HL-60/S4 treated with phorbol 12-myristate 13-acetate at 8.2 ng/mL for 4 days and 3 days (cell line): ENCODE results near the gene ASTN2.
"Not testable (repeated sequence)": the region's sequence is repeated elsewhere in the genome, so short reads cannot be mapped to it uniquely, and the experiment has no call there.

Experiments
- in situ Hi-C: fragments of 300-500 bp; cut with MboI; formaldehyde crosslinking; loops from 2 replicates; pipeline ENCODE4 v1.15.0; 2022; ENCODE audit warnings: low sequenced_read_pairs

The ASTN2 gene

DNA sequence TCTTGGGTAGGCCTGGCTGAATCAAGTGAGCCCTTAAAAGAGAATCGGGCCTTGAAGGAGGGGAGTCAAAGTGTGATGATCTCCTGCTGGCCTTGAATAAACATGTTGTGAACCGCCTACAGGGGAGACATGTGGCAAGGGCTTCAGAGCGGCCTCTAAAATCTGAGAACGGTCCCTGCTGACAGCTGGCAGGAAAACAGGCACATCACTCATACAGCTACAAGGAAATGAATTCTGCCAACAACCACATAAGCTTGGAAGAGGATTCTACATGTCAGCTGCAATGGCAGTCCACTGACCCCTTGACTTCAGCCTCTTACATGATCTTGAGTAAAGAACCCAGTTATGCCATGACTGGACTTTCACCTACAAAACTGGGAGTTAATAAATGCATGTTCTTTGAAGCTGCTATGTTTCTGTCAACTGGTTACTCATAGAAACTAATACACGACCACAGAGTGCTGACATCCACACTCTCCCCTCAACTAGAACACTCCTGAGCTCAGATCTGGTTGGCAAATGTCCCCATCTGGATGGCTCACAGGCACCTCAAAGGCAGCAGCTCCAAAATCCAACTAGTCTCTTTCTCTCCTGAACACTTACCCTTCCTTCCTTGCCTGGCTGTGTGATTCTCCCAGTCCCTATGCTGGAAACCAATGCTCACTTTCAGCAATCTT is 333.1 kb downstream of the ASTN2 start:
- in situ Hi-C loops = no loop called here

DNA sequence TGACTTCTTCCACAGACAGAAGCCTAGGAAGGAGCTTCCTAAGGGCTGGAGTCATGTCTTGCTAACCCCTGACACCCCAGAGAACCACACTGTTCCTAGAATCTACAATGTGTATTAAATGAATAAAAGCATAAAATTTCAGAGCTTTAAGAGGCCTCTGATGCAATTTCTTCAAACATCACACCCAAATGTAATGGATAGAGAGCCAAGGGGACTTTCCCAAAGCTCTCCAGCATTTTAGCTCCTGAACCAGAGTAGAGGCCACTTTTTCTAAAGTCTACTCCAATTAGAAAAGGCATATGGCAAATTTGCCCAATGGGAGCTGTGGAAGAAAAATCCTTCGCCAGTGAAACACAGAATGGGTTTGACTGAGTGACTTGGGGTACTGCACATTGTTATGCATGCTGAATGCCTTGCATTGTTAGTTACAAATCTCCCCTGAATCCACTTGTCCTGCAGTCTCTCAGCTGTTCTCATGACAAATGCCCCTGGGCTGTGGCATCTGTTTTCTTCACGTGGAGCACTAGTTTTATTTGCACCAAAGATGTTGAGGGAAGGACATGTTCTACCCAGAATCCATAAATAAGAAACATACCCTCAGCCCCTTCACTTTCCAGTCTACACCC is 334.0 kb downstream of the ASTN2 start:
- in situ Hi-C loops = no loop called here

DNA sequence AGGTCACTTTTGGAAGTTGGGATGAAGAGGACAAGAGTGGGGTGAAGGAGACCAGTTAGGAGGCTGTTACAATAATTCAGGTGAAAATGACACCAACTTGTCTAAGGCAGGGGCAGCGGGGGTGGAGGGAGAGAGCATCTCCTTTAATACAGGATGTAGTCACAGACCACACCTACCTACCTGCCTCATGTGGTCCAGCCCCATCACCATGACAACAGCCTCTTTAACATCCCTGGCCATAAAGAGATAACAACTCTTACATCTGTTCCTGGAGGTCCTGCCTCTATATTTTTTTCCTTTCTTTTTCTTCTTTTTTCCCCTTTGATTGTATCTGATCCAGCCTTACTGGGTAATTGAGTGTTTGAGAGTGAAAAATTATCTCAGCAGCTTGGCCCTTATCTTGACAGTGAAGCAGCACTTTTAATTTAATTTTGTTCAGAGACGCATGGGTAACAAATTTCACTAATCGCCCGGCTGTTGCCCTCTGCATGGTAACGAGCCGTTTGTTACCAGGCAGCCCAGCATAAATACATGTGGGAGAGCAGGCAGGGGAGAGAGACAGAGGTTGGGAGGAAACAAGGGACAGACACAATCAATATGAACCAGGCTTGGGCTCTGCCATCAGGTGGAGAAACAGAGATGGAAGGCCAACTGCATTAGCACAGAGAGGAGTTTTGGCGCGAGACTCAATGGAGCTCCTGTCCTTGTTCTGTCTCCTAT is 338.1 kb downstream of the ASTN2 start:
- in situ Hi-C loops = no loop called here

DNA sequence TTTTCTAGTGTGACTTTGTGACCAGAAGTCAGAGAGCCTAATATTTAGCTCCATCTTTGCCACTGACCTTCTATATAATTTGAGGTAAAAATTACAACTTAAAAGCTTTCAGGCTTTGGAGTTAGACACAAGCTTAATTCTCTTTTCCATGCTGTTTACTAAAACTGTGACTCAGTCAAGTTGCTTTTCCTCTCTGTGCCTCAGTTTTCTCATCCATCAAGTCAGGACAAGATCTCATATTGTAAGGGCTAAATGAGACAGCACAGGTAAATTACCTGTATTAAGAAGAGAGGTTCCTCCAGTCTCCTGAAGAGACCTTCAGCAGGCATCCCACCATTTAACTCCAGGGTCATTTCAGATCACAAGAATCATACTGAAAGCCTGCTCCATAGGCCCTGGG is 339.2 kb downstream of the ASTN2 start:
- in situ Hi-C loops = no loop called here

DNA sequence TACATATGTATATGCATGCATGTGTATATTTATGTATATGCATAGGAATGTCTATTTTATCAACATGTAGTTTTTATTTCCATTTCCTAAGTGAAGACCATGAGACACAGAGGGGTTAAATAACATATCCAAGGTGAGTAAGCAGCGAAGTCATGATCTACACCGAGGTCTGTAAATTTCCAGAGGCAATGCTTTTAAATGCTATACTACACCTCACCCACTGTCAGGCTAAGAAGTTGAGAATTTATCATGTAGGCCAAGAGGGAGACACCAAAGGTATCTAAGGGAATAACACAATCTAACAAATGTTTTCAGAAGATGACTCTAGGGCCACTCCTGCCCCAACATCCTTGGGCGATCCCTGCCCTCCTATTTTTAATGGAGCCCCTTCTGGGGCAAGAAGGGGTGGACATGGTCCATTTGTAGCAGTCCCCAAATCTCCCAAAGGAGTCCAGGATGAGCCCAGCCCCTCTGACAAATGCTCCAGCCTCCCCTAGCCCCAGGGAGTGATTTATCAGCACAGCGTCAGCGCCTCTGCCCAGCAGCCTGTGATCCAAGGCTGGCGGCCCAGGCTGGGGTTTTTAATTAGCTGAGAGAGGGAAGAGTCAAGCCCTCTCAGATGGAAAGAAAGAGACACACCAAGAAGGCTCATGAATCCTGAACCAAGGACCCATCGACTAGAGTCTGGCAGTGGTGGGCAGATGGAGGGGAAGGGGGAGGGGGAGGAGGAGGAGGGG is 339.9 kb downstream of the ASTN2 start:
- in situ Hi-C loops = no loop called here

DNA sequence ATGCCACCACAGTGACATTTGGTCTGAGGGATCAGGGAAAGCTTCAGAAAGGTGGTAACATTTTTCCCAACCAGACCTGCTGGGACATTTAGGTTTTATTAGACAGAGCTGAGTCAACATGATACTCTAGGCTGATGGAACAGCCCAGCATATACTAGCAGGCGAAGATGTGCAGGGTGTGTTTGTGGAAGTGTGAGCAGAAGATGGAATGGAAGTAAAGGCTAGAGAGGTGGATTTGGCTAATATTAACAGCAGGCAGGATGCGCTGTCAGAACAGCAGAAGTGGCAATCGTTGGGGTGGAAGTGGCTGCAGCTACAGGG is 340.6 kb downstream of the ASTN2 start:
- in situ Hi-C loops = no loop called here

DNA sequence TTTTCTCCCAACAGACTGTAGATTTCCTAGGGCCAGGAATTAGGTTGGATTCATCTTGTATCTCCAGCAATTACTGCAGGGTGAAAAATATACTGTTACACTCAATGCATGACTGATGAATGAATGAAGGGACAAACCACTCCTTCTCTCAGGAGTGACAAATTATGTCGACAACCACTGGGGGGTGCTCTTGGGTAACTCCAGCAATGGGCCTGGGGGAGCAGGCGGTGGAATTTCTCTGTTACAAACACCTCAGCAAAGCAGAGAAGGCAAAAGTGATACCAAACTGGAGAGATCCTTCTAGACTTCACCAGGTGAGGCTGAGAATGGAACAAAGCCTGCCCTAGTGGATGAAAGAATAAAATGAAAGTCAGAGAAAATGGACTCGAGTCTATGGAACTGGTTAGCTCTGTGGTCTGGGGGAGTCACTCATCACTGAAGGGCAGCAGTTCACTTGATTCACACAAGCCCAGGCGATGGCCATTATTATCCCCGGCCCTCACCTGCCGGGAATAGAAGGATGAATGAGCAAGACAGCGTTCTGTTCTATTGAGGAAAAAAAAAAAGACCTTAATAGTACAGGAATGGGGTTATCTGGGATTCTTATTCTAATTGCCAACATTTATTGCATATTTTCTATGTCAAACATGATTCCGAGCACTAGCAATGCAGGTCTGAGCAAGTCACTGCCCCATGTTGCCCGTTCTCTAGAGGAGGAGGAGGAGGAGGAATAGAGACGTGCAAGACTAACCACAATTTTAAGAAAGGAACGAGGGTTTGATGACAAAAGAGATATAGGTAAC is 341.1 kb downstream of the ASTN2 start:
- in situ Hi-C loops = no loop called here

DNA sequence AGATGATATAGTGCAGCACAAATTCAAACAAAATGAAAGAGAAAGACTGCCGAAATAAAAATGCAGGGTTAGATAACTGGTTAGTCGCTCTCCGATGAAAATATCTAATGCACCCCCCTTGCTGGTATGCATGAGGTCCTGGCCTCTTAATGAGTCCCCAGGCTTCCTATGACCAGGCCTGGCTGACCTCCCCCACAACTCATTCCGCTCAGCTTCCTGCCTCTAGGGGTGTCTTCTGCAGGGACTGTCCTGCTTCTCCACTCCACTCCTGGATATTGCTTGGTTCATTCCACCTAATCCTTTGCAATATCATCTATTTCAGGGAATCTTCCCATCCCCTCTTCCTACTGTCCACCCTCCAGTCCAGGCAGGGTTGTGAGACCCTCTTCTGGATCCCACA is 341.8 kb downstream of the ASTN2 start:
- in situ Hi-C loops = no loop called here

DNA sequence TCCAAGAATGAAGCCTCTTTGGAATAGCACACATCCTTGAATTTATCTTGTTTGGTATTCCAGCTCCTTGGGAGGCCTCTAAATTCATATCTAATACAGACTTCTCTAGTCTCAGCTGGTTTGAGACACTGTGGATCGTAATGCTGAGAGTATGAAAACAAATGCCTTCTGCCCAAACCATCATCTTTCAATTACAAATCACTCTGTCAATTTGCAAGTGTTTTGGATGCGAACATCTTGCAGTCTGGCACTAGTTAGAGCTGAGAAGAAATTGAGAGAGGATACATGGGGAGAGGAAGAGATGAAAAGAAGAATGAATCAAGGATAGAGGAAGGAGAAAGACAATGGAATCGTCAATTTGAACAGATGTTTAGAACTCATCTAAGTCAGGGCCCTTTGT is 342.6 kb downstream of the ASTN2 start:
- in situ Hi-C loops = no loop called here

DNA sequence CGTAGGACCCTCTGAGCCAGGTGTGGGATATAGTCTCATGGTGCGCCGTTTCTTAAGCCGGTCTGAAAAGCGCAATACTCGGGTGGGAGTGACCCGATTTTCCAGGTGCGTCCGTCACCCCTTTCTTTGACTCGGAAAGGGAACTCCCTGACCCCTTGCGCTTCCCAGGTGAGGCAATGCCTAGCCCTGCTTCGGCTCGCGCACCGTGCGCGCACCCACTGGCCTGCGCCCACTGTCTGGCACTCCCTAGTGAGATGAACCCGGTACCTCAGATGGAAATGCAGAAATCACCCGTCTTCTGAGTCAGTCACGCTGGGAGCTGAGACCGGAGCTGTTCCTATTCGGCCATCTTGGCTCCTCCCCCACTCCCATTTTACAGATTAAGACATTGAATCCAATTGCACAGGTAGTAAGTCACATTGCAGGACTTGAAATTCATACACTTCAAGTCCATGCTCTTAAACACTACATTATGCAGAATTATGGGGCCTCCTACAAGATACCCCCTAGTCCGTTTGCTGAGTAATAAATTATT is 343.1 kb downstream of the ASTN2 start:
- in situ Hi-C loops = not testable (repeated sequence)

DNA sequence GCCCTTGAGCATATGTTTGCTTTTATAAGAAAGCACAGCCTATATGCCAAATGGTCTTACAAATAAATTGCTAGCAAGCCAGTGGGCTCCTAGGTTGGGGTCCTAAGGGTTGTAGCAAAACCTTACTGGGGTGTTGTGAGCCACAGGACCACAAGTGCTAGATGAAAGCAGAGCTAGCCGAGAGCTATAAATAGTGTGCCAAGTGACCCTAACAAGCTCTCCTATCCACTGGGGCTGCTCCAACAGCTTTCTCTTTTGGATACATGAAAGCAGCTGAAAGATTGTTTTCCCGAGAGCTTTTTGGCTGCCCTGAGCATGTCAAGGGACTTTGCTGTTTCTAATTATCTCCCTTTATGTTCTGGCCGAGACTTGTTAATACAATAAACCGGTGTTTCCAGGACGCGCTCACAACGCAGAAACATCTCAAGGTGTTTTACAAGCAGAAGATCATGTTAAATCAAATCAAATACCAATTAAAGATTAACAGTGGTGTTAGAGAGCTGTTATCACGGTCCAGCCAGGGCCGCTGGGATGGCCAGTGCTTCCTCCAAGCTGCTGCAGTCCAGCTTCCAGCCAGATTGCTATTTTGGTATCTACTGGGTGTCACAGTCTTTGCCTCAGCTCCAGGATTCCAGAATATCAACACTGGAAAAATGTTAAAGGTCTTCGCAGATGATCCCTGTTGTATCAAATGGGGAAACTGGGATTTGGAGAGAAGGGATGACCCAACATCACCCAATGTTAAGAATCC is 351.0 kb downstream of the ASTN2 start:
- in situ Hi-C loops = no loop called here

DNA sequence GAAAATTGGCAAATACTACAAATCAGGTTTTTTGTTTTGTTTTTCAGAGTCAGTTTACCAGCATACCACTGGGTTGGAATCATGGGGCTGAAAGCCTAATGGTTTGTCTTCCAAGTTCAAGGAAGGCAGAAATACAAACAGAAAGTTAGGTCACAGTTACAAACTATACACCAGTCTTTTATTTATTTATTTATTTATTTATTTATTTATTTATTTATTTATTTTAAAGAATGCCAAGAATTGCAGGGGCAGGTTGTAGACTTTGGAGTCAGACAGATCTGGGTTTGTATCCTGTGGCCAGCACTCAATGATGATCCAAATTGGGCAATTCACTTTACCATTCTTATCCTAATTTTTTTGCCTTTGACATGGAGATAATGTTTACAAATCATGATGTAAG is 353.9 kb downstream of the ASTN2 start:
- in situ Hi-C loops = no loop called here

DNA sequence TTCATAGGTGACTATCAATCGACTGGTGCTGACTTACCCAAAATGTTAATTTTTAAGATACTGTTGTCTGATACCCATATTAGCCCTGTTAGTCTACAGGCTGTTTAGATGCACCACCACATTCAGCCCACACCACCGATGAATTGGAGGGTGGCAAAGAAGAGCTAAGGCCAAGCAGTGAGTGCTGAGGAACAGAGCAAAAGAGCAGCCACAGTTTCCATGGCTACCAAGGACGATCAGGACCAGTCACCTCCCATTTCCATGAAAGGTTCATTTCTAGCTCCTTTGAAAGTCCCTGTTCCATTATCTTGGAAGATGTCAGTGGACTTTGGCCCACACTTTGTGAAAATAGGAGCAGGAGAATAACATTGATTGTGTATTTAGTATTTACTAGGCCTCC is 364.9 kb downstream of the ASTN2 start:
- in situ Hi-C loops = no loop called here

DNA sequence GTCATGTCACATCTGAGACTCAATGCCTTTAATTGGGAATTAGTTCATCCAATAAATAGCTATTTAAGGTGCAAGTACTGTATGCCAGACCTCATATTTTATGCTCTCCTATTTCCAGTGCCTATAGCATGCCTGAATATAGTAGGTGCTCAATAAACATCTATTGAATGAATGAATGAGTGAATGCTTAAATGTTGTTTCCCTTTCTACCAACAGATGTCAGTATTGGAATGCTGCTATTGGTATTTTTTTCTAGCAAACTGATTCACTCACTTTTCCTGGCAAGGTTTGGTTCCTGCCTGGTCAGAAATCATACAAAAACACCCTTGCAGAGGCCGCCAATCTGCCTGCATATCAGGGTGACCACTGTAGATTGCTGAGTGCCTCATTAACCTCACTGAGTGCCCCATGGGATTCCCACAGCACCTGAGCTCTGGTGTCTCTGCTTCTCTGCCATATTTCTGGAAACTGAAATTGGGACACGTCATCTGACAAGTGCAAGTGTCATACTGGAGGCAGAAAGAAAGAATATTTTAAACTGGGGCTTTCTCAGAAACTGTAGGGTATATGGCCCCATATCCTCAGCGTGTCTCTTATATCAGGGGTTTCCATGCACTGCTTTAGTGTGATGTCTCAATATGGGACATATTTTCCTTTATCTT is 368.1 kb downstream of the ASTN2 start:
- in situ Hi-C loops = no loop called here

DNA sequence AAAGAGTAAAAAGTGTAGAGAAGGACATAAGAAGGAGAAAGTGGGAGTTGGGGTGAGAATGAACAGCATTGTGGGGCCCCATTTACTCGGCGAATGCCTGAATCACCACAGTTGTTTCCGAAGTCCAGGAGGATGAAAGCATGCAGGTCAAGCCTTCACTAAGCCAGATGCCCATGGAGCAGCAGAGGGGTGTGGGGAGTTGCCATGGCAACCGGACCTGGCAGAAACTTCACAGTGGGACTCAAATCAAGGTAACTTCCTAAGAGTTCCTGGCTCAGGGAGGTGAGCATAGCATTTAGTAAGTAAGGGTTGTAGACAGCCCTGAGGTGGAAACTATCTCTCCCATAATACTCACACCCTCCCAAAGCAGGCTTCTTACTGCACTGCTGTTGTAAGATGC is 370.6 kb downstream of the ASTN2 start:
- in situ Hi-C loops = no loop called here

DNA sequence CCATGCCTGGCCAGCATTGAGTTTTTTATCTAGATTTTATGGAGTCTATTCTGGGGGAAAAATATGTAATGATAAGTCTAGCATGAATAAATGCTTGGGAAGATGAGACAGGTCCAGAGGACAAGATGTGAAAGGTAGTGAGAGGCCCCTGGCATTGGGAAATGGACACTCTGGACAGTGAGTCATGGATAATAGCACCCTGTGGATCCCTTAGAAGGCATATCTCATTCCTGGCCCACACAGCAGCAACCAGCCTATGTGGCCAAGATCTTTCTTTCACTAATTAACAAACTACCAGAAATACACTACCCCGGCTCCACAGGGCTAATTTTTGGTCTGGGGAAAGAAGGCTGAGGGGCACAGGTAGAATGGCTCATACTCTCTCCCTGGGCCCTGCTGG is 371.7 kb downstream of the ASTN2 start:
- in situ Hi-C loops = no loop called here

DNA sequence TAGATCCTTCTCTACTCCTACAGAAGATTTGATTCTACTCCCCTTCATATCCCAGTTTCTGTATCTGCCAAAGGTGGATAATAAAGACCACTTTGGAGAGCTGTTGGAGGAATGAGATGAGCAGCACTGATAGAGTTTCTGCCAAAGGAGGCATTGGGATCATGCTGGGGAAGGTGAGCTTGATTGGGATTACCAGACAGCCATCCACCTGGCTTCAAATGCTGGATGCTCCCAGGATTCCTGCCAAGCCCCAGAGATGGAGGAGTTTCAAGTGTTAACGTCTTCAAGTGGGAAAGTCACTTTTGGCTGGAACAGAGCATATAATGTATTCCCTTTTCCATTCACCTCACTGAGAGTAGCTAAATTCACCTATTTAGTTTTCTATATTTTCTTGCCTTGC is 379.3 kb downstream of the ASTN2 start:
- in situ Hi-C loops = no loop called here

DNA sequence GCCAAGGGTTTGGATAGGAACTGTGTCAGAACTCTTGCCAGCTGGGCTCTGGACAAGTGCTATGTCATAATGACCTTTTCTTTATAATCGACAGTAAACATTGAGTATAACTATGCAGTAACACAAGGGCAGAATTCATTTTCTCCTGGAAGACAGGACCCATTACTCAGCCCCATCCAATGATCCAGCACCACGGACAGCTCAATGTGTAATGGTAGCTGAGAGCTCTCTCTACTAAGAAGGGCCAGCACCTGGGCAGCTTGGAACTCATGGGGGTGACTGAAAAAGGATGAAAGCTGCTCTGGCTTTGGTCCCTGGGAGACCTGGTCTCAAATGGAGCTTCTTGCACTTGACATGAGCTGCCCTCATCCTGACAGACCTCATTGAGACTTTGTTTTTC is 380.0 kb downstream of the ASTN2 start:
- in situ Hi-C loops = no loop called here

DNA sequence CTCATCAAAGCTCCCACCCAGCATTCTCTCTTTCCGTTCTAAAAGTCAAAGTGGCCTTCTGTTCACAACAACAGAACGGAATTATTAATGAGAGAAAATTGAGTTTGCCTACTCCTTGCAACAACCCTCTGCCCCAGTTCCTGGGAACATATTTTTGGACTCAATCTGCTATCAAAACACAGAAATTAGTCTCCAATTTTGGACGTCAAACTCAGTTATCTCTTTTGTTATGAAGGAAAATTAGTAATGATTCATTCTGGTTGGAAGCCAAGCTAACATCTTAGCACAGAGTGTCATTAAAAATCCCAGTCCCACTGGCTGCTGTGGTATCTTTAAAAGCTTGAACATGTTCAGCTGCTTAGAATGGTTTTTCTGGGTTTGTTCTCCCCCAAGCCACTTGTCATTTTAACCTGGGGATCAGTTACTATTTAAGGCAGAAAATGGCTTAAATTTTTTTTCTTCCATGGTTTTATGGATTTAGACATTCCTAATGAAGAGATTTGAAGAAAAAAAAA is 384.5 kb downstream of the ASTN2 start:
- in situ Hi-C loops = no loop called here
